ENCODE data around the gene GPAT3.
"Not testable (repeated sequence)": the region's sequence is repeated elsewhere in the genome, so short reads cannot be mapped to it uniquely, and the experiment has no call there.

The GPAT3 gene

GRCh38 chr4:83605744-83606172 lies 69.8 kb downstream of the GPAT3 start:
- DNase-seq: no peak

GRCh38 chr4:83606460-83606859 lies 70.6 kb downstream of the GPAT3 start:
- DNase-seq: no peak

GRCh38 chr4:83606898-83607297 lies 71.0 kb downstream of the GPAT3 start:
- DNase-seq: no peak

GRCh38 chr4:83609365-83609764 lies 73.5 kb downstream of the GPAT3 start:
- no peak for DNase-seq

GRCh38 chr4:83610729-83611128 lies 74.8 kb downstream of the GPAT3 start:
- DNase-seq: no peak

- no peak for DNase-seq
Observed at GRCh38 chr4:83613023-83613422, 77.1 kb downstream of the GPAT3 start.

GRCh38 chr4:83613994-83614393 lies 78.1 kb downstream of the GPAT3 start:
- no peak for DNase-seq

GRCh38 chr4:83616252-83616651 lies 80.3 kb downstream of the GPAT3 start:
- no peak for DNase-seq

- DNase-seq: no peak
Observed at GRCh38 chr4:83617371-83618035, 81.6 kb downstream of the GPAT3 start.

- DNase-seq: peak; percentile 52
Observed at GRCh38 chr4:83618431-83618830, 82.5 kb downstream of the GPAT3 start.

GRCh38 chr4:83618991-83619645 lies 83.2 kb downstream of the GPAT3 start:
- no peak for DNase-seq

GRCh38 chr4:83622127-83622526 lies 86.2 kb downstream of the GPAT3 start:
- DNase-seq: not testable (repeated sequence)

- DNase-seq: no peak
Observed at GRCh38 chr4:83625821-83626220, 89.9 kb downstream of the GPAT3 start.

- no peak for DNase-seq
Observed at GRCh38 chr4:83626245-83626836, 90.4 kb downstream of the GPAT3 start.

GRCh38 chr4:83629945-83630721 lies 94.2 kb downstream of the GPAT3 start:
- DNase-seq: no peak

GRCh38 chr4:83631066-83631465 lies 95.2 kb downstream of the GPAT3 start:
- no peak for DNase-seq

- DNase-seq: no peak
Observed at GRCh38 chr4:83636930-83637329, 101.0 kb downstream of the GPAT3 start.

- DNase-seq: peak; percentile 70
Observed at GRCh38 chr4:83639849-83640493, 104.1 kb downstream of the GPAT3 start.

- no peak for DNase-seq
Observed at GRCh38 chr4:83643036-83643435, 107.1 kb downstream of the GPAT3 start.

GRCh38 chr4:83644677-83645659 lies 109.1 kb downstream of the GPAT3 start:
- peak; percentile 65 for DNase-seq

- no peak for DNase-seq
Observed at GRCh38 chr4:83646538-83647239, 110.8 kb downstream of the GPAT3 start.
